Measurements from ENCODE around the gene PEX26. TPM values are rescaled to one million over a fixed set of nuclear protein-coding genes. Genes with fewer than 3 reads are reported as not detected.
A peak's percentile ranks its signal among the peaks of the same experiment; 100 is the strongest.

PEX26 gene
- total RNA-seq, 1 donor from 2014 or later = 31.5 TPM

- Histone ChIP-seq H3K36me3 (no peaks in the 10 kb centered on the region), H3K4me3 (no peak overlapping the region), H3K9me3 (no peaks in the 10 kb centered on the region), H3K27ac (no peak overlapping the region), H3K4me1 (peaks cover 27% of the 10 kb centered on the region), H3K27me3 (ENCODE audit: low read depth) (no peaks in the 10 kb centered on the region)
- DNase-seq = no peak
- intact Hi-C loops (cut with DNase I) = no loop called here
- TF ChIP-seq CTCF (IDR thresholded peaks at IDR 0.05) = no peak
- no peak for ATAC-seq
Measured at GRCh38 chr22:18059094-18059417, 18.7 kb upstream of the PEX26 start.

- no peak for ATAC-seq
- DNase-seq = no peak
- no peak for TF ChIP-seq CTCF (IDR thresholded peaks at IDR 0.05)
- H3K36me3 ChIP-seq = no peaks in the 10 kb centered on the region
- H3K27me3 ChIP-seq (ENCODE audit: low read depth) = no peaks in the 10 kb centered on the region
- peaks cover 27% of the 10 kb centered on the region for H3K4me1 ChIP-seq
- H3K4me3 ChIP-seq = no peak overlapping the region
- intact Hi-C loops (cut with DNase I) = no loop called here
- no peaks in the 10 kb centered on the region for H3K9me3 ChIP-seq
- H3K27ac ChIP-seq = no peak overlapping the region
Measured at GRCh38 chr22:18059473-18059872, 18.3 kb upstream of the PEX26 start.

GRCh38 chr22:18059991-18060390 is 17.8 kb upstream of the PEX26 start:
- Histone ChIP-seq H3K4me1 (peaks cover 27% of the 10 kb centered on the region), H3K27me3 (ENCODE audit: low read depth) (no peaks in the 10 kb centered on the region), H3K9me3 (no peaks in the 10 kb centered on the region), H3K27ac (no peak overlapping the region), H3K4me3 (no peak overlapping the region), H3K36me3 (no peaks in the 10 kb centered on the region)
- no peak for TF ChIP-seq CTCF (IDR thresholded peaks at IDR 0.05)
- DNase-seq (no peak), ATAC-seq (no peak)
- intact Hi-C loops (cut with DNase I) = no loop called here

- DNase-seq (no peak), ATAC-seq (peak in 1 of 2 donors; percentile 28)
- Histone ChIP-seq H3K9me3 (no peaks in the 10 kb centered on the region), H3K4me3 (no peak overlapping the region), H3K4me1 (peaks cover 22% of the 10 kb centered on the region), H3K27ac (no peak overlapping the region), H3K36me3 (no peaks in the 10 kb centered on the region), H3K27me3 (ENCODE audit: low read depth) (no peaks in the 10 kb centered on the region)
- no peak for TF ChIP-seq CTCF (IDR thresholded peaks at IDR 0.05)
- intact Hi-C loops (cut with DNase I) = no loop called here
Measured at GRCh38 chr22:18060646-18061620, 16.9 kb upstream of the PEX26 start.

- peaks cover 10% of the 10 kb centered on the region for H3K4me1 ChIP-seq
- no peak for TF ChIP-seq CTCF (IDR thresholded peaks at IDR 0.05)
- H3K27ac ChIP-seq = no peak overlapping the region
- H3K27me3 ChIP-seq (ENCODE audit: low read depth) = no peaks in the 10 kb centered on the region
- H3K36me3 ChIP-seq = no peaks in the 10 kb centered on the region
- DNase-seq = no peak
- no peaks in the 10 kb centered on the region for H3K9me3 ChIP-seq
- intact Hi-C loops (cut with DNase I) = no loop called here
- no peak for ATAC-seq
- H3K4me3 ChIP-seq = no peak overlapping the region
Measured at GRCh38 chr22:18062421-18062820, 15.4 kb upstream of the PEX26 start.

All from lower lobe of right lung (tissue), 2 donors.